Stimulated activated CD8-positive, alpha-beta memory T cell treated with anti-CD3 and anti-CD28 coated beads, Interleukin-4, amount 100 ng/mL, for 1 hour (primary cell): ENCODE results near the gene KCNK10.
"Not testable (repeated sequence)": the region's sequence is repeated elsewhere in the genome, so short reads cannot be mapped to it uniquely, and the experiment has no call there.

ENCODE experiments used
- DNase-seq, 2 donors: peaks; one replicate each; pipeline ENCODE4 v3.0.0-alpha.2; 2020; ENCODE audit warnings: low read depth in 2 of 2, low spot score in 1 of 2

Gene KCNK10

GRCh38 chr14:88271205-88271604 lies 51.9 kb downstream of the KCNK10 start:
- DNase-seq, result no peak

- DNase-seq, result no peak
Observed at GRCh38 chr14:88270776-88271175, 52.3 kb downstream of the KCNK10 start.

- no peak for DNase-seq
Observed at GRCh38 chr14:88269806-88270420, 53.2 kb downstream of the KCNK10 start.

DNA sequence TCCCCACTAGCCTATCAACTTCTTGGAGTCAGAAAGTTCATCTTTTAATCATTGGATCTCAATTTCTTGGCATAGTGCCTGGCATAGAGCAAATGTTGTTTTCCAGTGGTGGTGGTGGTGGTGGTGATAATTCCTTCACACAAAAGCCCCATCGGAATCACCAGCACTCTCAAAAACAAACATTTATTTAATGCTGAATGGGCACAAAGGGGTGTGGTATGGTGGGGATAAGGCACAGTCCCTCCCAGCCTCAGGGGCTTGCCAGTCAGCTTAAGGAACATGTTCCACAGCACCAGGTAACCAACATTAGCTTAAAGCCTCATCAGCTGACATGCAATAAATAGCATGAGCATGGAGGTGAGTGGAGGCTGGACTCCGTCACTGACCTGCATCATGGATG lies 56.6 kb downstream of the KCNK10 start:
- DNase-seq, result no peak

GRCh38 chr14:88264116-88264515 lies 59.0 kb downstream of the KCNK10 start:
- no peak for DNase-seq

GRCh38 chr14:88261302-88261701 lies 61.8 kb downstream of the KCNK10 start:
- DNase-seq, result not testable (repeated sequence)

GRCh38 chr14:88258021-88258420 lies 65.0 kb downstream of the KCNK10 start:
- DNase-seq, result no peak

- DNase-seq, result no peak
Observed at GRCh38 chr14:88256997-88257950, 65.8 kb downstream of the KCNK10 start.

DNA sequence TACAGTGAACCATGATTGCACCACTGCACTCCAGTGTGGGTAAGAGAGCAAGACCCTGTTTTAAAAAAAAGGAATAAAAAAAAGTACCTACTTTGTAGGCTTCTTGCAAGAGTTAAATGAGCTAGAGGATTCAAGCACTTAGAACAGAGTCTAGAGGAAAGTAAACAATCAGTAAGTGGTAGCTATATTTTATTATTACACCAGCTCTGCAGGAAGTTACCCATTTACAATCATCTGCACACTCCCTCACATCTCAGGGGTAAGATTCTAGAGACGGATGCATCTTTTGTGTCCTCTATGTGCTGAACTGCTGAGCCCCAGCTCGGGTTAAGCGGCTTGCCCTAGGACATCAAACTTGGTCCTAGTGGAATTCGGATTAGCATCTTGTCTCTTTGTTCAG lies 67.3 kb downstream of the KCNK10 start:
- no peak for DNase-seq

DNA sequence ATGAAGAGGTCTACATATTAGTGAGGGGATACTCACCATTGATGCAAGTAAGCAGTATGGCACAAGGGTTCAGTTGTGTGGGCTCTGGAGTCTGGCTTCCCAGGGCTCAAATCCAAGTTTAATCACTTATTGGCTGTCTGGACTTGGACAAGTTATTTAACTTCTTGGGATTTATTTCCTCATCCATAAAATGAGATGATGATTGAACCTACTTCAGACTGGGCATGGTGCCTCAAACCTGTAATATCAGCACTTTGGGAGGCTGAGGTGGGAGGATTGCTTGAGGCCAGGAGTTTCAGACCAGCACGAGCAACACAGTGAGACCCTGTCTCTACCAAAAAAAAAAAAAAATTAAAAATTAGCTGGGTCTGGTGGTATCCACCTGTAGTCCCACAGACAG lies 67.9 kb downstream of the KCNK10 start:
- DNase-seq, result no peak

DNA sequence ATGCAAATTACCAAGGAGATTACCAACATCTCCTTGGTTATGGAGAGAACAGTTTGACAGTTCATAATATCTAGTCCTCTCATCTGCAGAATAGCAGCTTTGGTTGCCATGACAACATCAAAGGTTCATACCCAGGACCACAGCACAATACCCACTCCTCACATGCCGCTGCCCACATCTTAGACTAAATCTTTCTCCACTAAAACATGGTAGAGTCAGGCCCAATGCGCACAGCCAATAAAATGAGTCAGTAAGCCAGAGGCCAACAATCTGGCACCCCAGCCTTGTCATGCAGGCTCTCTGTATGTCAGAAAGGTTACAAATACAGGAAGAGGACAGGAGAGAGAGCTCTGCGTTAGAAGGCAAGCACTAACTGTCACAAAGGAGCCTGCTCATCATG lies 70.6 kb downstream of the KCNK10 start:
- no peak for DNase-seq

GRCh38 chr14:88251650-88252049 lies 71.4 kb downstream of the KCNK10 start:
- no peak for DNase-seq

GRCh38 chr14:88249266-88249665 lies 73.8 kb downstream of the KCNK10 start:
- DNase-seq, result no peak

DNA sequence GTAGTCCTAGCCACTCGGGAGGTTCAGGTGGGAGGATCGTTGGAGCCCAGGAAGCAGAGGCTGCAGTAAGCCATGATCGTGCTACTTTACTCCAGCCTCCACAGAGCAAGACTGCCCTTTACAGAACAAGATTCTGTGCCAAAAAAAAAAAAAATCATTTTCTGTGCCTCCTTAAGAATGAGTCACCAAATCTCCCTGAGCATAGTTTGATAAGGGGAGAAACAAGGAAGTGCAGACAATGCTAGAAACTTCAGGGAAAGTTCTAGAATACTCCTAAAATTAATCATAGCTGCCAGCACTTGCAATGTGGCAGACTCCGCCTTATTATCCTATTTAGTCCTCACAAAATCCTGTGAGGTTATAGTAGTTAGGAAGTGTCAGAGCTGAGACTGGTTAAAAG lies 74.5 kb downstream of the KCNK10 start:
- DNase-seq, result no peak

- no peak for DNase-seq
Observed at GRCh38 chr14:88247228-88247627, 75.8 kb downstream of the KCNK10 start.

GRCh38 chr14:88245321-88245720 lies 77.7 kb downstream of the KCNK10 start:
- no peak for DNase-seq

DNA sequence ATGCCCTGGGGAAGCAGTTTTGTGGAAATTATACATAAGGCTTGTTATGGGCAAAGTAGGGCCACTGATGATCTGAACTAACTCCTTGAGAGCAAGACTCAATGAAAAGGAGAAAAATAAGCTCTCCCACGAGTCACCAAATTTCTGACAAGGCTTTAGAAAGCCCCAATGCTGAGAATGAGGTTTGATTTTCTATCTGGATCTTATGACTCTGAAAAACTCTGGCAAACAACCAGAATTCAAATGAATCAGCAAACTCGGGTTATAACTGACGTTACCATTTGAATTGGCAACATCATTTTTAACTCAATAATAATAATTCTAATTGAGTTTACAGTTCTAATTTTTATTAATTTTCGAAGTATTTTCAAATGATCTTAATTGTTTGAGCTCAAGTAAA lies 79.1 kb downstream of the KCNK10 start:
- DNase-seq, result no peak

DNA sequence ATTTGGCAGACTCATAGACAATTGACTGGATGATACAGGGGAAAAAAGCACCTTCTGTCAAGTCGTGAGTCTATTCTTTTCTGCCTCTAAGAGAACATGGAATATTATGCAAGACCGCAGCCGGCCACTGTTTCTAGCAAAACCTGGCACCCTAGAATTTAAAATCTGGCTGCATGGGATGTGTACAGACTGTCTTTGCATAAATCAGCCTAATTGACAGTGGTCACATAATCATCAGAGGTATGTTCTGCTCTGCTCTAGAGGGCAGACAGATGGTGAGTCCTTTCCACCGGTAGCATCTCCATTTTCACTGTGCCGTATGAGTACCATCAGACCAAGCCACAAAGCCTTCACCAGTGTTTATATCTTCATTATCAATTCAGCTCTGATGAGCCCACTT lies 80.6 kb downstream of the KCNK10 start:
- no peak for DNase-seq

GRCh38 chr14:88241810-88242209 lies 81.3 kb downstream of the KCNK10 start:
- no peak for DNase-seq

GRCh38 chr14:88234442-88234841 lies 88.6 kb downstream of the KCNK10 start:
- no peak for DNase-seq

GRCh38 chr14:88233915-88234314 lies 89.2 kb downstream of the KCNK10 start:
- DNase-seq, result no peak

DNA sequence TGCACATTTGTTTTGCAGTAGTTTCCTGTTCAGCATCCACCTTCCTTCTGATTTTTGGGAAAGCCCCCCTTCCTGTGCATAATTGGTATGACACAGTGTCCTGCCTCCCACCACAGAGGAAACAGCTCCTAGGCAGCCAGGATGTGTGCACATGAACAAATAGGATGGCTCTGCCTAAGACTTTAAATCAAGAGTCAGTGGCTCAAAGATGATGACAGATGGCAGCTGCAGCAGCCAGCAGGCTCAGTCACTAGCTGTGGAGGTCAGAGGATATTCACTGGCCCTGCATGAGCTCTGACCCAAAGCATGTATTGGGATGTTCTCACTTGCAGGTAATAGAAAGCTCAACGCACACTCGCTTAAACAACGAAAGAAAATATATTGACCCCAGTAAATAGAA lies 90.3 kb downstream of the KCNK10 start:
- no peak for DNase-seq

GRCh38 chr14:88231603-88232002 lies 91.5 kb downstream of the KCNK10 start:
- no peak for DNase-seq
